ENCODE results near the gene DDX28. TPM values are rescaled to one million over a fixed set of nuclear protein-coding genes. Genes with fewer than 3 reads are reported as not detected.

Gene DDX28, protein sequence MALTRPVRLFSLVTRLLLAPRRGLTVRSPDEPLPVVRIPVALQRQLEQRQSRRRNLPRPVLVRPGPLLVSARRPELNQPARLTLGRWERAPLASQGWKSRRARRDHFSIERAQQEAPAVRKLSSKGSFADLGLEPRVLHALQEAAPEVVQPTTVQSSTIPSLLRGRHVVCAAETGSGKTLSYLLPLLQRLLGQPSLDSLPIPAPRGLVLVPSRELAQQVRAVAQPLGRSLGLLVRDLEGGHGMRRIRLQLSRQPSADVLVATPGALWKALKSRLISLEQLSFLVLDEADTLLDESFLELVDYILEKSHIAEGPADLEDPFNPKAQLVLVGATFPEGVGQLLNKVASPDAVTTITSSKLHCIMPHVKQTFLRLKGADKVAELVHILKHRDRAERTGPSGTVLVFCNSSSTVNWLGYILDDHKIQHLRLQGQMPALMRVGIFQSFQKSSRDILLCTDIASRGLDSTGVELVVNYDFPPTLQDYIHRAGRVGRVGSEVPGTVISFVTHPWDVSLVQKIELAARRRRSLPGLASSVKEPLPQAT
- total RNA-seq = 11.8 and 12.4 TPM in 2 replicates

DNA sequence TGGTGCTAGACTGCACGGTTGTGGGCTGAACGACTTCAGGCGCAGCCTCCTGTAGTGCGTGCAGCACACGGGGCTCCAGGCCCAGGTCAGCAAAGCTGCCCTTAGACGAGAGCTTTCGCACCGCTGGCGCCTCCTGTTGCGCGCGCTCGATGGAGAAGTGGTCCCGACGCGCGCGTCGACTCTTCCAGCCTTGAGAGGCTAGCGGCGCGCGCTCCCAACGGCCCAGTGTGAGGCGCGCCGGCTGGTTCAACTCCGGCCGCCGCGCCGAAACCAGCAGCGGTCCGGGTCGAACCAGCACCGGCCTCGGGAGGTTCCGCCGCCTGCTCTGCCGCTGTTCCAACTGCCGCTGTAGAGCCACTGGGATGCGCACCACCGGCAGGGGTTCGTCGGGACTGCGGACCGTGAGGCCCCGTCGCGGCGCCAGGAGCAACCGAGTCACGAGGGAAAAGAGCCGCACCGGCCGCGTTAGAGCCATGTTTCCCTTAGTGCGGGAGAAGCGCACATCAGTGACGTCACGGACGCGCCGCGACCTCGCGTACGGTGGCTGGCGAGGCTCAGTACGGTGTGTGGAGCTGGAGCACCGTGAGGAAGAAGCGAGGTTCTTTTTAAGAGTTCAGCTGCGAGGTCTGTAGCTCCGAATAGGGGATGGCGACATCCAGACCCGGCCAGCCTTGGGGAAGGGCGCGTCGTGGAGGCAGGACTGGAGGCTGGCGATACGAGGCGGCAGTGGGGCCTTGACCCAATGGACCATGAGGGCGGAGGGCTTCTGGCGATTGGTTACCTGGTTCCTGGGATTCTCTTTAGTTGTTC, at the start of gene DDX28, which contains the start of gene DUS2:
TSS of gene DDX28 (minus strand) at position 505 of the 810 bp plus-strand sequence. CDS start at position 475, 30 bp downstream.
TSS of gene DUS2 (plus strand) at position 557 of the 810 bp plus-strand sequence. CDS start 14,740 bp downstream, outside the sequence.

DNA sequence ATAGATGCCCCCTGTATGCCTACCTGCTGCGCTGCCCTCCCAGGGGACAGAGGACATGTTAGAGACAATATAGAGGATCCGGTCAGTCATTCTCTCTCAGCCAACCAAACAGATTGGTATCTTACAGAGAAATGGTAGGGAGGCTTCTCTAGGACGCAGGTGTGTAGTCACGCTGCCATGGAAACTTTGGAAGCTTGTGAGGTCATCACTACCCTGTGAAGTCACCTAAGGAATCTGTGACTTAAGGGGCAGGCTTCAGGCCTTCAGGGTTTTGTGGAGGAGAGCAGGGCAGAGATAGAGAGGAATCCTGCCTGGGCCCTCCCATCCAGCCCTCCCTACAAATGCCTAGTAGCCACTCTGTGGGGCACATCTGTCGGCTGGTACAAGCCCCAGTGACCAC, 7.4 kb downstream of the DDX28 start, which contains the start of gene DPEP2NB:
TSS of gene DPEP2NB (minus strand) at position 231 of the 400 bp plus-strand sequence. CDS start at position 90, 141 bp downstream.

DNA sequence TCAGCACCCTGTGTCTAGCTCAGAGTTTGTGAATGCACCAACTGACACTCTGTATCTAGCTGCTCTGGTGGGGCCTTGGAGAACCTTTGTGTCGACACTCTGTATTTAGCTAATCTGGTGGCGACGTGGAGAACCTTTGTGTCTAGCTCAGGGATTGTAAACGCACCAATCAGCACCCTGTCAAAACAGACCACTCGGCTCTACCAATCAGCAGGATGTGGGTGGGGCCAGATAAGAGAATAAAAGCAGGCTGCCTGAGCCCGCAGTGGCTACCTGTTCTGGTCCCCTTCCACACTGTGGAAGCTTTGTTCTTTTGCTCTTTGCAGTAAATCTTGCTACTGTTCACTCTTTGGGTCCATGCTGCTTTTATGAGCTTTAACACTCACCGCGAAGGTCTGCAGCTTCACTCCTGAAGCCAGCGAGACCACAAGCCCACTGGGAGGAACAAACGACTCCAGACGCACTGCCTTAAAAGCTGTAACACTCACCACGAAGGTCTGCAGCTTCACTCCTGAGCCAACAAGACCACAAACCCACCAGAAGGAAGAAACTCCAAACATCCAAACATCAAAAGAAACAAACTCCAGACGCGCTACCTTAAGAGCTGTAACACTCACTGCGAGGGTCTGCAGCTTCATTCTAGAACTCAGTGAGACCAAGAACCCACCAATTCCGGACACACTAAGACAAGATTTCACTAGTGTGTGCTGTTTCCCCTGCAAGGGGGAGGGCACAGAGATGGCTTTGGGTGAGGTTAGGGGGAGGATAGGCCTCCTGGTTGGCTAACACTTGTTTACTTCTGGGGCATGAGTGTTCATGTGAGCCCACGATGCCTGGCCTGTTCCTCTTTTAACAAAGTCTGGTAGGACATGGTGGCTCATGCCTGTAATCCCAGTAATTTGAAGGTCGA, 24.0 kb downstream of the DDX28 start, which contains the start of gene DPEP2:
TSS of gene DPEP2 (minus strand) at position 706 of the 910 bp plus-strand sequence. CDS start 6,272 bp downstream, outside the sequence.

DNA sequence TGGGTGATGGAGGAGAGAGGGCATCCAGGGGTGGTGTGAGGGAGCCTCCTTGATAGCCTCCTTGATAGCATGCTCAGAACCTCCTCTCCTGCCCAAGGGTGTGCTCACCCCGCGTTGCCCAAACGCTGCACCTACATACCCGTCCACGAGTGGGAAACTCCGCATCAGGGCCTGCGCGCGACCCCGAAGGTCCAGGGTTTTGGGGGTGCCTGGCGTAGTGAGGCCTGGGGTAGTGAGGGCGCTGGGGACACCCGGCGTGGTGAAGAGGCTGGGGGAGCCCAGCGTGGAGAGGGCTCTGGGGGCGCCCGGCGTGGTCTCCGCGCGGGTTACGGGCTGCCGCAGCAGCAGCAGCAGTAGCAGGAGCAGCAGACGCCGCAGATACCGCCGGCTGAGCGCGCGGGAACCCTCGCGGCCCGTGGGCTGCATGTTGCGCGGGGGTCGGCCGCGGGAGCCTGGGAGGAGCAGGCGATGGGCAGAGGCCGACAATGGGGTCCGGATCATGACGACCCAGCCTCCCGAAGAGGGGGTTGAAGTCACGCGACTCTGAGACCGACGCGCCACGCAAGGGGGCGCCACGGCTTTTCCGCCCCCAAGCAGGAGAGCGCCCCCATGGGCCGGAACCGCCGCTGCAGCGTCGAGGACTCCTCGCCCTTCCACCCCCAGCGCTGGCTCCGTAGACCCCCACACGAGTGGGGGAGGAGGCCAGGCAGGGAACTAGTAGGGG, 42.9 kb downstream of the DDX28 start, which contains the start of gene DPEP3:
TSS of gene DPEP3 (minus strand) at position 545 of the 724 bp plus-strand sequence. CDS start at position 426, 119 bp downstream.

Small RNAs within 50 kb of the gene (small RNA-seq; reads per million reads assigned to genes)
- gene RNU6-359P = not detected

Other genes with a start within 250 kb of the DDX28 start
- gene RANBP10, start 216.7 kb downstream of the DDX28 start, total RNA-seq = 7.2 and 7.5 TPM in 2 replicates
- gene TSNAXIP1, start 216.3 kb downstream of the DDX28 start, total RNA-seq = 0.49 and 1.3 TPM in 2 replicates
- 30.0 and 34.6 TPM in 2 replicates for gene THAP11, start 180.9 kb downstream of the DDX28 start, total RNA-seq
- gene NUTF2, start 176.3 kb downstream of the DDX28 start, total RNA-seq = 111 and 129 TPM in 2 replicates
- gene CENPT, start 175.5 kb downstream of the DDX28 start, total RNA-seq = 35.6 and 36.8 TPM in 2 replicates
- 53.2 and 64.1 TPM in 2 replicates for gene EDC4, start 150.2 kb downstream of the DDX28 start, total RNA-seq
- not detected in 2 replicates for gene NRN1L, start 138.3 kb downstream of the DDX28 start, total RNA-seq
- 14.5 and 16.4 TPM in 2 replicates for gene PSKH1, start 130.0 kb downstream of the DDX28 start, total RNA-seq
- 1.1 and 1.3 TPM in 2 replicates for gene CTRL, start 91.4 kb downstream of the DDX28 start, total RNA-seq
- 63.9 and 73.6 TPM in 2 replicates for gene PSMB10, start 86.4 kb downstream of the DDX28 start, total RNA-seq
- 9.6 and 11.2 TPM in 2 replicates for gene LCAT, start 79.1 kb downstream of the DDX28 start, total RNA-seq
- gene SLC12A4, start 54.6 kb downstream of the DDX28 start, total RNA-seq = 82.1 and 92.5 TPM in 2 replicates
- not detected in 2 replicates for gene DPEP3, start 42.7 kb downstream of the DDX28 start, total RNA-seq
- gene DPEP2, start 23.7 kb downstream of the DDX28 start, total RNA-seq = not detected in 2 replicates
- not detected in 2 replicates for gene DPEP2NB, start 7.3 kb downstream of the DDX28 start, total RNA-seq
- gene DUS2, start 52 bp upstream of the DDX28 start, total RNA-seq = 15.3 and 15.7 TPM in 2 replicates
- gene NFATC3, start 62.1 kb upstream of the DDX28 start, total RNA-seq = 33.8 and 40.6 TPM in 2 replicates
- gene ESRP2, start 212.9 kb upstream of the DDX28 start, total RNA-seq = 0.12 and 0.16 TPM in 2 replicates
- 21.7 and 27.8 TPM in 2 replicates for gene PLA2G15, start 222.1 kb upstream of the DDX28 start, total RNA-seq
- gene SLC7A6, start 241.3 kb upstream of the DDX28 start, total RNA-seq = 25.1 and 39.6 TPM in 2 replicates

All from hair follicle dermal papilla cell (primary cell).